ENCODE results near the gene POLA1. TPM values are rescaled to one million over a fixed set of nuclear protein-coding genes. Genes with fewer than 3 reads are reported as not detected.

Gene POLA1
- total RNA-seq, 6 experiments from 2014 or later, result 2.0 to 4.5 (median 2.8) TPM

GRCh38 chrX:24692305-24692704 is 1.4 kb upstream of the POLA1 start:
- ATAC-seq, result no peak
- intact Hi-C loops (cut with DNase I), result no loop called here
- Histone ChIP-seq H3K4me1 (no peaks in the 10 kb centered on the region), H3K27ac (no peak overlapping the region), H3K4me3 (no peak overlapping the region), H3K27me3 (no peaks in the 10 kb centered on the region), H3K36me3 (no peaks in the 10 kb centered on the region), H3K9me3 (no peaks in the 10 kb centered on the region)
- no peak for TF ChIP-seq POLR2A (IDR thresholded peaks at IDR 0.05)
- no peak for DNase-seq
- 58% methylated on average over 2 of the region's 4 CpGs for WGBS (ENCODE audit: insufficient coverage, low coverage, low lambda C conversion rate, missing lambda C conversion rate)

DNA sequence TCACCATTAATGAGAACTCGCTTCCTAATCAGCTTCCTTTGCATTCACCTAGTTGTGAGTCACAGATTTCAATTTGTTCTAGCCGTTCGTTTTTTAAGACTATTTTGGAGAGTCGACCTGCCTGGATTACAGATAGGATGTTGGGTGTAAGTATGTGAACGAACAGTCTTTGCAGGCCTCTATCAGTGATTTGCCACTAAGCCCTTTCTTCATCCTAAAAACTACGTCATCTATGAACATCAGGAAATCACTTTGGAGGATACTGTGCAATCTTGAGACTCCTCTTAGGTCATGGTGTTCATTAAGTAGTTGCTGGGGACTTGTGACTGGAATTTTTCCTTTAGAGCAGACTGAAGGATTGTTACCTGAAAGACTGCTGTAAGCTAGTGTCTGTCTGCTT is 1.1 kb downstream of the POLA1 start:
- Histone ChIP-seq H3K36me3 (no peaks in the 10 kb centered on the region), H3K4me1 (no peaks in the 10 kb centered on the region), H3K27me3 (no peaks in the 10 kb centered on the region), H3K27ac (no peak overlapping the region), H3K9me3 (no peaks in the 10 kb centered on the region), H3K4me3 (no peak overlapping the region)
- DNase-seq (no peak), ATAC-seq (no peak)
- intact Hi-C loops (cut with DNase I), result no loop called here
- TF ChIP-seq POLR2A (IDR thresholded peaks at IDR 0.05), result no peak
- TF ChIP-seq, protein P1, sequence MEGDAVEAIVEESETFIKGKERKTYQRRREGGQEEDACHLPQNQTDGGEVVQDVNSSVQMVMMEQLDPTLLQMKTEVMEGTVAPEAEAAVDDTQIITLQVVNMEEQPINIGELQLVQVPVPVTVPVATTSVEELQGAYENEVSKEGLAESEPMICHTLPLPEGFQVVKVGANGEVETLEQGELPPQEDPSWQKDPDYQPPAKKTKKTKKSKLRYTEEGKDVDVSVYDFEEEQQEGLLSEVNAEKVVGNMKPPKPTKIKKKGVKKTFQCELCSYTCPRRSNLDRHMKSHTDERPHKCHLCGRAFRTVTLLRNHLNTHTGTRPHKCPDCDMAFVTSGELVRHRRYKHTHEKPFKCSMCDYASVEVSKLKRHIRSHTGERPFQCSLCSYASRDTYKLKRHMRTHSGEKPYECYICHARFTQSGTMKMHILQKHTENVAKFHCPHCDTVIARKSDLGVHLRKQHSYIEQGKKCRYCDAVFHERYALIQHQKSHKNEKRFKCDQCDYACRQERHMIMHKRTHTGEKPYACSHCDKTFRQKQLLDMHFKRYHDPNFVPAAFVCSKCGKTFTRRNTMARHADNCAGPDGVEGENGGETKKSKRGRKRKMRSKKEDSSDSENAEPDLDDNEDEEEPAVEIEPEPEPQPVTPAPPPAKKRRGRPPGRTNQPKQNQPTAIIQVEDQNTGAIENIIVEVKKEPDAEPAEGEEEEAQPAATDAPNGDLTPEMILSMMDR (IDR thresholded peaks at IDR 0.05), result no peak
- 44% methylated on average over 6 of the region's 6 CpGs for WGBS (ENCODE audit: insufficient coverage, low coverage, low lambda C conversion rate, missing lambda C conversion rate)

DNA sequence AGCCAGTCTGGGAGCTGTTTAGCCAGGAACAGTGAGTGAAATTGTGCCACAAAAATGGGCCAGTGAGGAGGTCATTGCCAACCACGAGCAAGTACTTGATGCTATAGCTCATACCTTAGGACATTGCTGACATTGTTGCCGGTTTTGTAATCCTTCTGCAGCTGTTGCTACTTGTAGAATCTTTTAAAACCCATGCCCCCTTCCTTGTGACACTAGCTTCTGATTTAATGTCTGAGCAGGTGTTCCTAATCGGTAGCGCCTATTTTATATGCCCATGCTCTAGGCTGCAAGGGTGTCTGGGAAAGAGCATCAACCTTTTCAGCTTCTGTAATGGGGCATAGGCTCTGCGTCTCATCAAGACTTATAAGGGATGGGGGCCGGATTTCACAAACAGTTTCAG is 2.6 kb downstream of the POLA1 start:
- DNase-seq (no peak), ATAC-seq (no peak)
- 89% methylated on average over 5 of the region's 6 CpGs for WGBS (ENCODE audit: insufficient coverage, low coverage, low lambda C conversion rate, missing lambda C conversion rate)
- no peak for TF ChIP-seq POLR2A (IDR thresholded peaks at IDR 0.05)
- Histone ChIP-seq H3K9me3 (no peaks in the 10 kb centered on the region), H3K36me3 (no peaks in the 10 kb centered on the region), H3K27me3 (no peaks in the 10 kb centered on the region), H3K4me3 (no peak overlapping the region), H3K27ac (no peak overlapping the region), H3K4me1 (no peaks in the 10 kb centered on the region)
- intact Hi-C loops (cut with DNase I), result no loop called here

- intact Hi-C loops (cut with DNase I), result no loop called here
Observed at GRCh38 chrX:24702362-24703184, 8.9 kb downstream of the POLA1 start.

DNA sequence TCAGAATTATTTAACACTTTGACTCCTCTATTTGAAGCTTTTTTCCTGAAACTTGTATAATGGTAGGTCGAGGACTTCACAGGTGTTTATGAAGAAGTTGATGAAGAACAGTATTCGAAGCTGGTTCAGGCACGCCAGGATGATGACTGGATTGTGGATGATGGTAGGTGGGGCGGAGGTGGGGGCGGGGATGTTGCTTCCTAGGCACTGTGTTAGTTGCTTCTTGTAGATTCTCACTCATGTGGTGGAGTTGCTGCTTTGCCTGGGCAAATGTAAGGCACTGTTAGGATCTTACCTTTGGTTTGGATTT is 9.4 kb downstream of the POLA1 start:
- ATAC-seq (no peak), DNase-seq (no peak)
- intact Hi-C loops (cut with DNase I), result no loop called here
- Histone ChIP-seq H3K36me3 (no peaks in the 10 kb centered on the region), H3K27me3 (no peaks in the 10 kb centered on the region), H3K4me3 (no peak overlapping the region), H3K27ac (no peak overlapping the region), H3K9me3 (no peaks in the 10 kb centered on the region), H3K4me1 (no peaks in the 10 kb centered on the region)
- 60% methylated on average over 4 of the region's 5 CpGs for WGBS (ENCODE audit: insufficient coverage, low coverage, low lambda C conversion rate, missing lambda C conversion rate)
- TF ChIP-seq POLR2A (IDR thresholded peaks at IDR 0.05), result no peak
- TF ChIP-seq, protein P1 (IDR thresholded peaks at IDR 0.05), result no peak

More at GRCh38 chrX:24702362-24703184, 8.9 kb downstream of the POLA1 start:
- Histone ChIP-seq H3K9me3 (no peaks in the 10 kb centered on the region), H3K4me1 (no peaks in the 10 kb centered on the region), H3K27ac (no peak overlapping the region), H3K27me3 (no peaks in the 10 kb centered on the region), H3K36me3 (no peaks in the 10 kb centered on the region), H3K4me3 (no peak overlapping the region)
- DNase-seq (no peak), ATAC-seq (no peak)
- TF ChIP-seq, protein P1 (IDR thresholded peaks at IDR 0.05), result no peak
- 58% methylated on average over 3 of the region's 3 CpGs for WGBS (ENCODE audit: insufficient coverage, low coverage, low lambda C conversion rate, missing lambda C conversion rate)
